MM.1S (cell line): Measurements from ENCODE around the gene UBE2Q1.

Experiments used
- DNase-seq: peaks from one replicate; pipeline ENCODE4 v3.0.0-alpha.2; 2015
- H2AFZ ChIP-seq: fragments of 300-600 bp; sonication (generic); 2 replicates; pipeline ENCODE4 v1.6.0; 2016; ENCODE audit warnings: antibody characterized with exemption, low read length
- H3F3A ChIP-seq: fragments of 300-600 bp; sonication (generic); 2 replicates; pipeline ENCODE4 v1.6.1; 2016; ENCODE audit warnings: mild to moderate bottlenecking, antibody characterized with exemption, low read length, moderate library complexity, mixed read lengths; ENCODE audit not compliant: insufficient read depth
- H3K27ac ChIP-seq: fragments of 300-600 bp; sonication (generic); 2 replicates; pipeline ENCODE4 v1.5.1; 2016; ENCODE audit warnings: mild to moderate bottlenecking, low read length
- H3K27me3 ChIP-seq: fragments of 300-600 bp; sonication (generic); replicated peaks from 2 replicates; pipeline ENCODE4 v1.6.0; 2016; ENCODE audit warnings: low read length; ENCODE audit not compliant: insufficient read depth
- H3K36me3 ChIP-seq: fragments of 300-600 bp; sonication (generic); replicated peaks from 2 replicates; pipeline ENCODE4 v1.6.1; 2016; ENCODE audit warnings: mild to moderate bottlenecking, low read length, mixed read lengths; ENCODE audit not compliant: insufficient read depth
- H3K4me1 ChIP-seq: fragments of 300-600 bp; sonication (generic); 2 replicates; pipeline ENCODE4 v1.6.1; 2016; ENCODE audit warnings: low read length, mixed read lengths
- H3K4me2 ChIP-seq: fragments of 300-600 bp; sonication (generic); 2 replicates; pipeline ENCODE4 v1.6.0; 2016; ENCODE audit warnings: low read depth, low read length
- H3K4me3 ChIP-seq: fragments of 300-600 bp; sonication (generic); 2 replicates; pipeline ENCODE4 v1.5.1; 2016; ENCODE audit warnings: low read length, mixed read lengths
- H3K79me2 ChIP-seq: fragments of 300-600 bp; sonication (generic); 2 replicates; pipeline ENCODE4 v1.6.1; 2016; ENCODE audit warnings: mixed run types, low read length, mixed read lengths
- H3K9ac ChIP-seq: fragments of 300-600 bp; sonication (generic); 2 replicates; pipeline ENCODE4 v1.6.1; 2016; ENCODE audit warnings: low read length, mixed read lengths
- H3K9me2 ChIP-seq: fragments of 300-600 bp; sonication (generic); replicated peaks from 2 replicates; pipeline ENCODE4 v1.6.1; 2016; ENCODE audit warnings: mild to moderate bottlenecking, low read length, mixed read lengths; ENCODE audit not compliant: insufficient read depth
- H3K9me3 ChIP-seq: fragments of 300-600 bp; sonication (generic); replicated peaks from 2 replicates; pipeline ENCODE4 v1.6.1; 2016; ENCODE audit warnings: mild to moderate bottlenecking, low read length, mixed read lengths; ENCODE audit not compliant: insufficient read depth
- H4K20me1 ChIP-seq: fragments of 300-600 bp; sonication (generic); 2 replicates; pipeline ENCODE4 v1.6.1; 2016; ENCODE audit warnings: mild to moderate bottlenecking, low read length, moderate library complexity, mixed read lengths; ENCODE audit not compliant: insufficient read depth
- CTCF ChIP-seq: fragments of 300-600 bp; sonication (generic); IDR thresholded peaks from 2 replicates; pipeline ENCODE4 v1.5.1; 2016; ENCODE audit warnings: antibody characterized with exemption, low read length, mixed read lengths
- EZH2 ChIP-seq: fragments of 300-600 bp; sonication (generic); optimal IDR thresholded peaks from 2 replicates; pipeline ENCODE3; 2017; ENCODE audit warnings: low read depth, mild to moderate bottlenecking, antibody characterized with exemption, low read length, mixed read lengths
- EZH2phosphoT487 ChIP-seq: fragments of 300-600 bp; sonication (generic); IDR thresholded peaks from 2 replicates; pipeline ENCODE4 v1.6.1; 2018; ENCODE audit warnings: antibody characterized with exemption, low read length

Gene UBE2Q1

GRCh38 chr1:154519591-154519991 is 38.9 kb downstream of the UBE2Q1 start:
- H3K27me3 ChIP-seq, result no peaks in the 10 kb centered on the region
- peaks cover 23% of the 10 kb centered on the region for H3K4me1 ChIP-seq
- H3K27ac ChIP-seq, result peak overlapping the region; percentile 7; the same call in 1 of the 2 replicates
- no peaks in the 10 kb centered on the region for H3K79me2 ChIP-seq
- TF ChIP-seq EZH2phosphoT487 (no peak), CTCF (no peak)
- no peaks in the 10 kb centered on the region for H3K9me3 ChIP-seq
- no peak overlapping the region for H3K9ac ChIP-seq
- no peak overlapping the region for H3K4me3 ChIP-seq
- H2AFZ ChIP-seq, result no peak overlapping the region
- peak; percentile 27 for DNase-seq
- no peaks in the 10 kb centered on the region for H4K20me1 ChIP-seq
- no peaks in the 10 kb centered on the region for H3K36me3 ChIP-seq
- H3K9me2 ChIP-seq, result no peaks in the 10 kb centered on the region
- H3F3A ChIP-seq, result peaks cover 6% of the 10 kb centered on the region
- H3K4me2 ChIP-seq, result peak overlapping the region; percentile 80

GRCh38 chr1:154517661-154518060 is 40.8 kb downstream of the UBE2Q1 start:
- Histone ChIP-seq H3K36me3 (no peaks in the 10 kb centered on the region), H3K9me2 (no peaks in the 10 kb centered on the region), H3K4me1 (peaks cover 23% of the 10 kb centered on the region), H3K9me3 (no peaks in the 10 kb centered on the region), H3K79me2 (no peaks in the 10 kb centered on the region), H3K27me3 (no peaks in the 10 kb centered on the region), H3K9ac (no peak overlapping the region), H3K4me3 (no peak overlapping the region), H3K27ac (no peak overlapping the region), H3F3A (peaks cover 6% of the 10 kb centered on the region), H2AFZ (no peak overlapping the region), H3K4me2 (no peak overlapping the region), H4K20me1 (no peaks in the 10 kb centered on the region)
- TF ChIP-seq CTCF (no peak), EZH2phosphoT487 (no peak), EZH2 (no peak)
- no peak for DNase-seq

GRCh38 chr1:154514066-154514553 is 44.4 kb downstream of the UBE2Q1 start:
- Histone ChIP-seq H2AFZ (no peak overlapping the region), H3K4me2 (no peak overlapping the region), H3K36me3 (no peaks in the 10 kb centered on the region), H3K9me3 (no peaks in the 10 kb centered on the region), H3K79me2 (no peaks in the 10 kb centered on the region), H3K9ac (no peak overlapping the region), H3K27ac (no peak overlapping the region), H3F3A (peaks cover 6% of the 10 kb centered on the region), H3K9me2 (no peaks in the 10 kb centered on the region), H3K4me1 (peaks cover 6% of the 10 kb centered on the region), H3K27me3 (no peaks in the 10 kb centered on the region), H3K4me3 (no peak overlapping the region), H4K20me1 (no peaks in the 10 kb centered on the region)
- TF ChIP-seq EZH2 (no peak), EZH2phosphoT487 (no peak), CTCF (no peak)
- DNase-seq, result no peak
